ENCODE measurements around the gene CCDC116.

The CCDC116 gene

GRCh38 chr22:21634844-21635243 lies 2.3 kb downstream of the CCDC116 start:
- TF ChIP-seq REST (IDR thresholded peaks at IDR 0.05; ENCODE audit: insufficient read depth in 1 of 2, low read depth in 2 of 2, low read length in 2 of 2), result no peak
- no peak for TF ChIP-seq POLR2AphosphoS5 (IDR thresholded peaks at IDR 0.05; ENCODE audit: low read depth, low read length)
- TF ChIP-seq TAF1 (IDR thresholded peaks at IDR 0.05; ENCODE audit: borderline replicate concordance, insufficient read depth, low read length), result no peak
- no peak for TF ChIP-seq SIN3A (IDR thresholded peaks at IDR 0.05; ENCODE audit: borderline replicate concordance, insufficient read depth, low read length)
- no peak for TF ChIP-seq FOXP2 (optimal IDR thresholded peaks at IDR 0.05; ENCODE audit: borderline replicate concordance, extremely low read depth, extremely low read length, insufficient read depth)

- TF ChIP-seq FOXP2 (optimal IDR thresholded peaks at IDR 0.05; ENCODE audit: borderline replicate concordance, extremely low read depth, extremely low read length, insufficient read depth) (no peak), REST (IDR thresholded peaks at IDR 0.05; ENCODE audit: insufficient read depth in 1 of 2, low read depth in 2 of 2, low read length in 2 of 2) (no peak)
These were observed 3.4 kb downstream of the CCDC116 start for GRCh38 chr22:21635771-21636510.

GRCh38 chr22:21636629-21637218 lies 4.2 kb downstream of the CCDC116 start:
- TF ChIP-seq TAF1 (IDR thresholded peaks at IDR 0.05; ENCODE audit: borderline replicate concordance, insufficient read depth, low read length), result no peak
- TF ChIP-seq FOXP2 (optimal IDR thresholded peaks at IDR 0.05; ENCODE audit: borderline replicate concordance, extremely low read depth, extremely low read length, insufficient read depth), result no peak
- TF ChIP-seq POLR2AphosphoS5 (IDR thresholded peaks at IDR 0.05; ENCODE audit: low read depth, low read length), result no peak
- no peak for TF ChIP-seq REST (IDR thresholded peaks at IDR 0.05; ENCODE audit: insufficient read depth in 1 of 2, low read depth in 2 of 2, low read length in 2 of 2)
- no peak for TF ChIP-seq SIN3A (IDR thresholded peaks at IDR 0.05; ENCODE audit: borderline replicate concordance, insufficient read depth, low read length)

- TF ChIP-seq TAF1 (IDR thresholded peaks at IDR 0.05; ENCODE audit: borderline replicate concordance, insufficient read depth, low read length) (no peak), SIN3A (IDR thresholded peaks at IDR 0.05; ENCODE audit: borderline replicate concordance, insufficient read depth, low read length) (no peak), REST (IDR thresholded peaks at IDR 0.05; ENCODE audit: insufficient read depth in 1 of 2, low read depth in 2 of 2, low read length in 2 of 2) (no peak), POLR2AphosphoS5 (IDR thresholded peaks at IDR 0.05; ENCODE audit: low read depth, low read length) (no peak), FOXP2 (optimal IDR thresholded peaks at IDR 0.05; ENCODE audit: borderline replicate concordance, extremely low read depth, extremely low read length, insufficient read depth) (no peak)
These were observed 6.8 kb downstream of the CCDC116 start for GRCh38 chr22:21639359-21639758.
